HepG2 (cell line): Measurements from ENCODE around the gene TSTD1. TPM values are rescaled to one million over a fixed set of nuclear protein-coding genes. Genes with fewer than 3 reads are reported as not detected.

ENCODE experiments used
- EHMT2 ChIP-seq: fragments of 200-600 bp; sonication (generic); IDR thresholded peaks from 2 replicates; pipeline ENCODE4 v1.7.0; 2017; ENCODE audit warnings: antibody characterized with exemption, low read depth, low read length, borderline replicate concordance
- ESRRA ChIP-seq: sonication (generic); formaldehyde crosslinking; IDR thresholded peaks from 2 replicates; pipeline ENCODE4 v1.5.1; 2020; ENCODE audit warnings: mild to moderate bottlenecking, low read depth, missing genetic modification reagents
- FOXA3 ChIP-seq: IDR thresholded peaks from 2 replicates; pipeline ENCODE4 v1.6.1; 2016; ENCODE audit warnings: missing genetic modification reagents, missing compliant biosample characterization
- FOXM1 ChIP-seq: sonication (generic); formaldehyde crosslinking; IDR thresholded peaks from 2 replicates; pipeline ENCODE4 v1.5.0; 2020; ENCODE audit warnings: missing genetic modification reagents
- HNRNPUL1 ChIP-seq: fragments of 200-400 bp; formaldehyde crosslinking; IDR thresholded peaks from 2 replicates; pipeline ENCODE4 v1.6.1; 2017; ENCODE audit warnings: low read depth, mild to moderate bottlenecking, low read length, moderate library complexity
- IKZF1 ChIP-seq: fragments of 450-650 bp; IDR thresholded peaks from 2 replicates; pipeline ENCODE4 v1.7.1; 2016
- MAF1 ChIP-seq: sonication (generic); formaldehyde crosslinking; IDR thresholded peaks from 2 replicates; pipeline ENCODE4 v1.5.0; 2020; ENCODE audit warnings: missing genetic modification reagents, borderline replicate concordance
- NCOA1 ChIP-seq: sonication (generic); formaldehyde crosslinking; IDR thresholded peaks from 2 replicates; pipeline ENCODE4 v1.9.0; 2021; ENCODE audit warnings: missing genetic modification reagents
- NFIC ChIP-seq: IDR thresholded peaks from 2 replicates; pipeline ENCODE4 v1.6.1; 2012; ENCODE audit warnings: mild to moderate bottlenecking, low read length, inconsistent platforms
- RARA ChIP-seq: IDR thresholded peaks from 2 replicates; pipeline ENCODE4 v1.6.1; 2016; ENCODE audit warnings: missing genetic modification reagents, missing compliant biosample characterization
- UBTF ChIP-seq: sonication (generic); formaldehyde crosslinking; IDR thresholded peaks from 2 replicates; pipeline ENCODE4 v1.4.0; 2020; ENCODE audit warnings: mild to moderate bottlenecking, missing genetic modification reagents
- ZBTB38 ChIP-seq: sonication (generic); formaldehyde crosslinking; IDR thresholded peaks from 2 replicates; pipeline ENCODE4 v1.5.1; 2020; ENCODE audit warnings: mild to moderate bottlenecking, missing genetic modification reagents
- ZGPAT ChIP-seq: IDR thresholded peaks from 2 replicates; pipeline ENCODE4 v1.6.1; 2016; ENCODE audit warnings: mild to moderate bottlenecking
- ZHX1 ChIP-seq: sonication (generic); formaldehyde crosslinking; IDR thresholded peaks from 2 replicates; pipeline ENCODE4 v1.8.1; 2022; ENCODE audit warnings: low read depth, mild to moderate bottlenecking, missing genetic modification reagents
- ZNF235 ChIP-seq: sonication (generic); formaldehyde crosslinking; IDR thresholded peaks from 2 replicates; pipeline ENCODE4 v1.8.1; 2023; ENCODE audit warnings: mild to moderate bottlenecking, missing genetic modification reagents, borderline replicate concordance
- ZNF550 ChIP-seq: sonication (generic); formaldehyde crosslinking; IDR thresholded peaks from 2 replicates; pipeline ENCODE4 v1.4.0; 2020; ENCODE audit warnings: mild to moderate bottlenecking, missing genetic modification reagents, borderline replicate concordance
- ZNF562 ChIP-seq: sonication (generic); formaldehyde crosslinking; IDR thresholded peaks from 2 replicates; pipeline ENCODE4 v1.8.0; 2022; ENCODE audit warnings: missing genetic modification reagents, borderline replicate concordance
- ZNF703 ChIP-seq: sonication (generic); formaldehyde crosslinking; IDR thresholded peaks from 2 replicates; pipeline ENCODE4 v1.5.1; 2020; ENCODE audit warnings: missing genetic modification reagents, mild to moderate bottlenecking, moderate library complexity, borderline replicate concordance
- ZNF710 ChIP-seq: sonication (generic); formaldehyde crosslinking; IDR thresholded peaks from 2 replicates; pipeline ENCODE4 v1.5.0; 2020; ENCODE audit warnings: mild to moderate bottlenecking, missing genetic modification reagents, borderline replicate concordance
- ZNF740 ChIP-seq: sonication (generic); formaldehyde crosslinking; IDR thresholded peaks from 2 replicates; pipeline ENCODE4 v1.4.0; 2020; ENCODE audit warnings: missing genetic modification reagents
- ZNF749 ChIP-seq: sonication (generic); formaldehyde crosslinking; IDR thresholded peaks from 2 replicates; pipeline ENCODE4 v1.8.0; 2022; ENCODE audit warnings: mild to moderate bottlenecking, missing genetic modification reagents, moderate library complexity, borderline replicate concordance
- polyA plus RNA-seq, 8 experiments: library from polyadenylated mRNA; depleted of rRNA in 3 of 8; stranded (reverse) in 7 of 8; unstranded in 1 of 8; fragments of >200 nt; fragmentation: Illumina TruSeq in 4 of 8; extraction: Trizol in 4 of 8; gene quantifications; 2 replicates each; pipeline versions ENCODE4 v1.2.1 to v1.2.3, GENCODE V29; 2011 to 2016; ENCODE audit warnings: low read depth in 4 of 8, missing spikeins in 1 of 8, mixed read lengths in 1 of 8; ENCODE audit not compliant: insufficient read depth in 1 of 8
- total RNA-seq, 5 experiments: library from RNA; depleted of rRNA; stranded (reverse); fragments of >200 nt; fragmentation: Illumina TruSeq; extraction: Trizol; gene quantifications; 2 replicates each; pipeline ENCODE4 v1.2.3, GENCODE V29; 2016; ENCODE audit warnings: low read depth in 1 of 5

Gene TSTD1
- total and polyA plus RNA-seq, 2 of the 13 experiments (the other 11 are each of a cell fraction or from before 2014, with no cell fraction given): 0.15 to 0.31 TPM

- TF ChIP-seq ZNF550 (no peak), UBTF (CRISPR knock-in tag) (no peak), ZNF710 (no peak), ZNF749 (CRISPR knock-in tag) (0 out of 2 replicates have a peak, but pooled peaks have one; percentile 21), HNRNPUL1 (no peak), RARA (CRISPR knock-in tag) (no peak), ZNF562 (CRISPR knock-in tag) (no peak), MAF1 (CRISPR knock-in tag) (0 out of 2 replicates have a peak, but pooled peaks have one; percentile 36), ZGPAT (CRISPR knock-in tag) (no peak; the same call in 1 of the 2 replicates), NCOA1 (CRISPR knock-in tag) (no peak), ESRRA (CRISPR knock-in tag) (no peak; the same call in 1 of the 2 replicates), ZNF740 (CRISPR knock-in tag) (no peak), ZHX1 (CRISPR knock-in tag) (0 out of 2 replicates have a peak, but pooled peaks have one; percentile 28), FOXM1 (CRISPR knock-in tag) (no peak), EHMT2 (no peak), NFIC (no peak), ZNF235 (CRISPR knock-in tag) (no peak), ZNF703 (CRISPR knock-in tag) (no peak), ZBTB38 (no peak), FOXA3 (CRISPR knock-in tag) (no peak), IKZF1 (no peak)
Observed at GRCh38 chr1:161021165-161021969, 17.4 kb downstream of the TSTD1 start (continued).
